ENCODE measurements around the gene ROCK1. TPM values are rescaled to one million over a fixed set of nuclear protein-coding genes. Genes with fewer than 3 reads are reported as not detected.

ROCK1 gene
- total RNA-seq, 2 experiments from 2014 or later: 45.6 to 49.4 TPM

DNA sequence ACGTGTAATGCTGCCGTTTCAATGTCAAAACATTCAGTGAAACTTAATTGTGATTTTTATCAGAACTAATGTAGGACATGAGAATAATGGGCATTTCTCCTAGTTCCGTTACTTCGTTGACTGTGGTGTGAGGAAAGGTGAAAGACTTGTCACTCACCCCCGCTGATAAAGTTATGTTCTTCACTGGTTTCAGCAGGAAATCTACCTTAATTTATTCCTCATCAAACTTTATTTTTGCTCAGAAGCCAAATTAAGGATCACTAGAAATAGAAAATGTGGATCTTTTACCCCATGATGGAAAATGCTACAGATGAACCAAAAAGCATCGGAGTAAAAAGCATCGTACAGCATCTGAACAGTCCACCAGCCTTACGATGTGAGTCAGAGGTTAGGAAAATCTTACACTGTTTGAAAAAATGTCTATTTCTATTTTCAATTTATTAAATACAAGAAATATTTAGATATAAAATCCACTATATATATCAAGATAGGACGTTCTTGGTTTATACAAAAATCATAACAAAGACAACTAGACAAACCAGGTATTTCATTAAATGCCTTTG is 1.0 kb upstream of the ROCK1 start:
- CTCF ChIA-PET: interaction anchor here (0.6 to 1.5 kb wide), 4 partner anchors 17 to 174 kb away, joined by 3 read pairs; no protein-coding TSS in a partner anchor
- POLR2A ChIA-PET: interaction anchor here (0.6 to 1.9 kb wide), 7 partner anchors 11 to 65 kb away, joined by 3 to 5 read pairs (median 3); no protein-coding TSS in a partner anchor
- no peak overlapping the region for H3K4me3 Mint-ChIP-seq
- ATAC-seq (no peak), DNase-seq (no peak)
- peak overlapping the region; percentile 98 for H3K27ac Mint-ChIP-seq
- H3K4me1 Mint-ChIP-seq (ENCODE audit: low read depth): no peaks in the 10 kb centered on the region
- H3K9me3 Mint-ChIP-seq: no peaks in the 10 kb centered on the region
- no peak for TF ChIP-seq CTCF (IDR thresholded peaks at IDR 0.05)
- H3K36me3 Mint-ChIP-seq (ENCODE audit: low read depth): peaks cover 3% of the 10 kb centered on the region
- intact Hi-C loops (cut with micrococcal nuclease): loop anchor here (5.0 kb wide), 2 partner anchors 40 to 70 kb away; no protein-coding TSS in a partner anchor
- H3K27me3 Mint-ChIP-seq: no peaks in the 10 kb centered on the region

DNA sequence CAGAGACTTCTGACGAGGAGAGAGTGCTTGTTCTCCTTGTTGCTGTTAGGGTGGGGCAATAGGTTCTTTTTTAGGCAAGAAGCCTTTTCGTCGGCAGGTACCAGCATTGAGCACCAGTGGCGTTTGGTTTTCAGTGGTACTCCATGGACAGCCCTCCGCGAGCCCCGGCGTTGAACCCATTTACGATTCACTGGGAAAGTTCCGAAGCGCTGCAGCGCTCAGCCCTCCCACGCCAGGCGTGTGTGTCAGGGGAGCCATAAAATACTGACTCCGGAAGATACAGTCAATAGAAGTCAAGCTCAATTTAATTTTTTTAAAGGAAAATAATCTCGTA is 494 bp upstream of the ROCK1 start:
- peak; percentile 25 for ATAC-seq
- DNase-seq: peak; percentile 73
- Mint-ChIP-seq H3K9me3 (no peaks in the 10 kb centered on the region), H3K36me3 (ENCODE audit: low read depth) (peaks cover 5% of the 10 kb centered on the region), H3K4me3 (no peak overlapping the region), H3K27me3 (no peaks in the 10 kb centered on the region), H3K27ac (peak overlapping the region; percentile 98), H3K4me1 (ENCODE audit: low read depth) (no peaks in the 10 kb centered on the region)
- no peak for TF ChIP-seq CTCF (IDR thresholded peaks at IDR 0.05)
- CTCF ChIA-PET: interaction anchor here (1.0 kb wide), 3 partner anchors 17 to 58 kb away, joined by 3 read pairs; no protein-coding TSS in a partner anchor
- POLR2A ChIA-PET: interaction anchor here (0.9 to 1.9 kb wide), 6 partner anchors 11 to 65 kb away, joined by 3 to 5 read pairs (median 3); no protein-coding TSS in a partner anchor
- intact Hi-C loops (cut with micrococcal nuclease): loop anchor here (5.0 kb wide), 2 partner anchors 40 to 70 kb away; no protein-coding TSS in a partner anchor

DNA sequence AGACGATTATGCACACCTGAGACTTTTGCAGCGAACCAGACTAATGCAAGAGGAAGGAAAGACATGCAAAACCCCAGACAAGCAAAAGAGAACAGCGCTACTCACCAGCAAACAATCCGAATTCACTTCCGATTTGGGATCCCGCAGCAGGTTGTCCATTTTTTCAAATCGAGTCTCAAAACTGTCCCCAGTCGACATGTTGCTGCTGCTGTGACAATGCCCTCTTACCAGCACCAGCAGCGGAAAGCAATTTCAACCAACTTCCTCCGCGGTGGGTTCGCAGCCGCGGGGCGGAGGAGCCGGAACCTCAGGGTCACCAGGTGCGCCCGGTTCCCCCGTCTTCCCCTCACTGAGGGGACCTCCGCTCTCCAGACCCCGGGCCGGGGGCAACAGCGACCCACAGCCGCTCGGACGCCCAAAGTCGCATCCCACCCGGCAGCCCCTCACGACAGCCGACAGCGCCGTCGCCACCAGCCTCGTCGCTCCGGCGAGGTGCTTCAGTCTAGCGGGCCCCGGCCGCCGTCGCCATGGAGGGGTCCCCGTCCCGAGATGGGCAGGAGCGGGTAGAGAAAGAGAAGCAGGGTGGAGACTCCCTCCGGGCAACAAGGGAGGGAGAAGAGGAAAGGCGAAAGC is 784 bp downstream of the ROCK1 start:
- peaks cover 5% of the 10 kb centered on the region for H3K36me3 Mint-ChIP-seq (ENCODE audit: low read depth)
- CTCF ChIA-PET: no interaction called here
- peaks cover 10% of the 10 kb centered on the region for H3K4me1 Mint-ChIP-seq (ENCODE audit: low read depth)
- no peak overlapping the region for H3K4me3 Mint-ChIP-seq
- DNase-seq (peak; percentile 77), ATAC-seq (peak; percentile 22)
- TF ChIP-seq CTCF (IDR thresholded peaks at IDR 0.05): no peak
- H3K27ac Mint-ChIP-seq: peak overlapping the region; percentile 98
- H3K27me3 Mint-ChIP-seq: no peaks in the 10 kb centered on the region
- POLR2A ChIA-PET: interaction anchor here (0.9 to 1.9 kb wide), 3 partner anchors 22 to 62 kb away, joined by 3 to 5 read pairs (median 5); no protein-coding TSS in a partner anchor
- H3K9me3 Mint-ChIP-seq: no peaks in the 10 kb centered on the region
- intact Hi-C loops (cut with micrococcal nuclease): loop anchor here (5.0 kb wide), 2 partner anchors 39 to 69 kb away; no protein-coding TSS in a partner anchor

DNA sequence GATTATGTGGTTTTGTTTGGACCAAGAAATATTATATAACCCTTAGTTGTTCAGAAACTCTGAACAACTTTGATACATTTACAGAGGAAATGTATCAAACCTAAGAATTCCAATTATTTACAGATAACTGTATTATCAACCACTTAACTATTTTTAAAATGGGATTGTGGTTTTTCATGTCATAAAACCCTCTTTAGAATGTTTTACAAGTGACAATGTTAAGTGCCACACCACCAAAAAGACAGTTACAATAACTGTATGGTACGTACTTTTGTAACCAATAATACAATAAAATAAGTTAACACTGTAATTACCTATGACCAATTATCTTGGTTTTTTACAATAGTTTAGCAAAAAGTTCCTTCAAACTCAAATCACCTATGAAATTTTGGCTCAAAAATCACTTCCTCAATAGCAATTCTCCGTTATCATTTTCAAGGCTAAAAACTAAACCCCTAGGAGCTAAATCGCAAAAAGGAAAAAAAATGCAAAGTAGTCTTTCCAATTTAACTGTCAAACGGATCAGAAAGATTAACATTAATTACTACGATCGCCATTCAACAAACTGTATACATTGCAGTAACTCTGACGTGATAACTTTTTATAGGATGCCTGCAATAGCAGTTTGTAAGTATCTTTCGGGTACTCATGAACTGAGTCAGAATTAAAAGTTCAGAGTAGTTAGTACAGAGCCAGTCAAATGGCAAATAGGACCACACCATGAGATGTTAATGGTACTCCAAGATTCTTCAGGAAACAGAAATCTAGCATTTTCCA is 1.5 kb downstream of the ROCK1 start:
- DNase-seq (no peak), ATAC-seq (no peak)
- H3K4me3 Mint-ChIP-seq: no peak overlapping the region
- H3K9me3 Mint-ChIP-seq: no peaks in the 10 kb centered on the region
- intact Hi-C loops (cut with micrococcal nuclease): loop anchor here (5.0 to 10.0 kb wide), 3 partner anchors 38 to 115 kb away; no protein-coding TSS in a partner anchor
- TF ChIP-seq CTCF (IDR thresholded peaks at IDR 0.05): no peak
- no peaks in the 10 kb centered on the region for H3K27me3 Mint-ChIP-seq
- ChIA-PET CTCF (no interaction called here), POLR2A (no interaction called here)
- peaks cover 17% of the 10 kb centered on the region for H3K4me1 Mint-ChIP-seq (ENCODE audit: low read depth)
- peaks cover 5% of the 10 kb centered on the region for H3K36me3 Mint-ChIP-seq (ENCODE audit: low read depth)
- H3K27ac Mint-ChIP-seq: peak overlapping the region; percentile 98

Measured in activated CD8-positive, alpha-beta T cell treated with anti-CD3 and anti-CD28 coated beads for 36 hours (primary cell).